Astrocyte (in vitro differentiated cells and primary cell): ENCODE data around the gene TM9SF1.

Source experiments
- EZH2 ChIP-seq: IDR thresholded peaks from 2 replicates; pipeline ENCODE4 v1.6.1; 2012; ENCODE audit warnings: mild to moderate bottlenecking, low read length, inconsistent platforms; ENCODE audit not compliant: insufficient read depth
- TF ChIP-seq, protein P1 (sequence below): IDR thresholded peaks from 2 replicates; pipeline ENCODE4 v1.5.1; 2011; ENCODE audit warnings: low read depth, mild to moderate bottlenecking, inconsistent platforms, low read length, moderate library complexity; ENCODE audit not compliant: insufficient read depth

DNA sequence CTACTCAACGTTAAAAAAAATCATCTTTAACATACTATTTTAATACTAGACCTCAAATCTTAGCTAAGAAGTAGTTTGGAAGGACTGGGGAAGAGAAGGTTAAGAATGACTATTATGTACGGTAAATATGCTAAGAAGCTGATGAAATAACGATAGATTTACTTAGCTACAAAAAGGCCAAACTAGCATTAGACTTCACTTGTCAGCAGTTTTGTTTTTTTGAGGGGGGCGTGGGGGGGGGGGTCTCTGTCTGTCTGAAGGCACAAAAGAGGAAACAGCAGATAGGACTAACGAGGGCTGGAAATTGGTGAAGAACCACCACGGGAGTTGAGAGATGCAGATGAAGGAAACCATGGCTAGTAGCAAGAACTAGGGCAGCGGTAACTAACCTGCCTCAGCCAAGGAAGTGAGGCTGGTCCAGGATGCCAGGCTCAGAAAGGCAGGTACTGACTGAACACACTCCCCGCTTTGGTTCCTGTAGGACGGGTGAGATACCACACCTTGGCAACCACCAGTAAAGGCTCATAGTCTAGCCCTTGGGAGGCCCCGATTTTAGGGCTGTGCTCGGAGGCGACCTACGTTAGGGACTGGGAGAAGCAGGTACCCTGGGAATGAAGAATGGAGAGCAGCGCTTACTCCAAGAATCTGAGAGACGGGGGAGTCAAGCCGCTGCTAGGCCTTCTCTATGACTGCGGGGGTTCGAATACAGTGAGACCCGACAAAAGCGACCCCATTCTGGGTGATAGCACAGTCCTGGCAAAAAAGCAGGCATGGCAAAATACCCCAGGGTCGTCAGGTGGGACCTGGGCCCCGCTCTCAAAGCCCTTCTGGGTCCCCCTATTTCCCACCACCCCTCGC lies 36.3 kb upstream of the TM9SF1 start:
- TF ChIP-seq, protein P1, sequence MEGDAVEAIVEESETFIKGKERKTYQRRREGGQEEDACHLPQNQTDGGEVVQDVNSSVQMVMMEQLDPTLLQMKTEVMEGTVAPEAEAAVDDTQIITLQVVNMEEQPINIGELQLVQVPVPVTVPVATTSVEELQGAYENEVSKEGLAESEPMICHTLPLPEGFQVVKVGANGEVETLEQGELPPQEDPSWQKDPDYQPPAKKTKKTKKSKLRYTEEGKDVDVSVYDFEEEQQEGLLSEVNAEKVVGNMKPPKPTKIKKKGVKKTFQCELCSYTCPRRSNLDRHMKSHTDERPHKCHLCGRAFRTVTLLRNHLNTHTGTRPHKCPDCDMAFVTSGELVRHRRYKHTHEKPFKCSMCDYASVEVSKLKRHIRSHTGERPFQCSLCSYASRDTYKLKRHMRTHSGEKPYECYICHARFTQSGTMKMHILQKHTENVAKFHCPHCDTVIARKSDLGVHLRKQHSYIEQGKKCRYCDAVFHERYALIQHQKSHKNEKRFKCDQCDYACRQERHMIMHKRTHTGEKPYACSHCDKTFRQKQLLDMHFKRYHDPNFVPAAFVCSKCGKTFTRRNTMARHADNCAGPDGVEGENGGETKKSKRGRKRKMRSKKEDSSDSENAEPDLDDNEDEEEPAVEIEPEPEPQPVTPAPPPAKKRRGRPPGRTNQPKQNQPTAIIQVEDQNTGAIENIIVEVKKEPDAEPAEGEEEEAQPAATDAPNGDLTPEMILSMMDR = no peak
- TF ChIP-seq EZH2 = no peak
